Transverse colon (tissue), 4 donors: ENCODE results near the gene FCN2.

ENCODE experiments used
- CTCF ChIP-seq, 5 experiments: fragments of 200-600 bp in 3 of 5; fragments of 450-650 bp in 2 of 5; sonication (generic) in 3 of 5; IDR thresholded peaks; 1 replicate in 2 of 5; 2 replicates in 3 of 5; pipeline ENCODE4 v1.5.1; 2016 to 2017; ENCODE audit warnings: antibody characterized with exemption in 5 of 5, inconsistent platforms in 3 of 5, mild to moderate bottlenecking in 2 of 5, moderate library complexity in 1 of 5
- EP300 ChIP-seq: sonication (generic); formaldehyde crosslinking; IDR thresholded peaks from one replicate; pipeline ENCODE4 v1.6.1; 2017; ENCODE audit warnings: antibody characterized with exemption, low read depth
- POLR2A ChIP-seq: fragments of 450-650 bp; IDR thresholded peaks from one replicate; pipeline ENCODE4 v1.6.1; 2016; ENCODE audit warnings: antibody characterized with exemption, mild to moderate bottlenecking, moderate library complexity
- POLR2AphosphoS5 ChIP-seq, 3 donors: sonication (generic); formaldehyde crosslinking; IDR thresholded peaks; one replicate each; pipeline ENCODE4 v1.6.1; 2016; ENCODE audit warnings: antibody characterized with exemption in 3 of 3

GRCh38 chr9:134884492-134884891 is 3.9 kb downstream of the FCN2 start:
- no peak for TF ChIP-seq CTCF (IDR thresholded peaks at IDR 0.05)
- TF ChIP-seq POLR2AphosphoS5 (IDR thresholded peaks at IDR 0.05): no peak
- TF ChIP-seq POLR2A: no peak
- no peak for TF ChIP-seq EP300
